Embryonic facial prominence (tissue), 1 donor: ENCODE data around the gene ZC3H12C.

Experiments used
- DNase-seq: peaks from one replicate; pipeline ENCODE4 v3.0.0-alpha.2; 2016; ENCODE audit errors: extremely low spot score

The ZC3H12C gene

GRCh38 chr11:110219006-110219785, 126.0 kb downstream of the ZC3H12C start:
- no peak for DNase-seq
